ENCODE data around the gene THOP1.

THOP1 gene

DNA sequence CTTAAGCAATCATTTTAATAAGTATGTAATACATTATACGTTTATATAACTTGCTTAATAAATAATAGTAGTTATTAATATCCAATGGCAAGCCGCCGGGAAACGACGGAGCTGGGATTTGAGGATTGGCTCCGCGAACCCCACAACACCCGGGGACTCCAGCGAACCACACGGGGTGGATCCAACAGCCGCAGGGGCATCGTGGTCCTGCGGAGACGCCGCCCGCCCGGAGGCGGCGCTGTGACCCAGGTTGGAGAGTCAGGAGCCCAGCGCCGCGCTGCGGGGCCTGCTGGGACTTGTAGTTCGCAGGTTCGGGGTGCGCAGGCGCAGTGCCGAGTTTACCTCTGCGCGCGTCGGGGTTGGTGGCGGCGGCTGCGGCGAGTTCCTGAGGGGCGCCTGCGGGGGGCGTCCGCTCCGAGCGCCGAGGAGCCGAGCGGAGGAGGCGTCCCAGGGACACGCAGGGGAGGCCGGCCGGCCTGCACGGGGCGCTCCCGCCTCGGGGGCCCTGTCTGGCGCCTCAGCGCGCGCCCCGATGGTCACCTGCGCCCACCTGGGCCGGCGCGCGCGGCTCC is 34.3 kb downstream of the THOP1 start, which contains the start of gene ZNF554:
ZNF554 (plus strand) TSS at position 329 of the 572 bp plus-strand sequence; CDS start at position 533, 204 bp downstream.
- DNase-seq = peak; percentile 92 to 98

DNA sequence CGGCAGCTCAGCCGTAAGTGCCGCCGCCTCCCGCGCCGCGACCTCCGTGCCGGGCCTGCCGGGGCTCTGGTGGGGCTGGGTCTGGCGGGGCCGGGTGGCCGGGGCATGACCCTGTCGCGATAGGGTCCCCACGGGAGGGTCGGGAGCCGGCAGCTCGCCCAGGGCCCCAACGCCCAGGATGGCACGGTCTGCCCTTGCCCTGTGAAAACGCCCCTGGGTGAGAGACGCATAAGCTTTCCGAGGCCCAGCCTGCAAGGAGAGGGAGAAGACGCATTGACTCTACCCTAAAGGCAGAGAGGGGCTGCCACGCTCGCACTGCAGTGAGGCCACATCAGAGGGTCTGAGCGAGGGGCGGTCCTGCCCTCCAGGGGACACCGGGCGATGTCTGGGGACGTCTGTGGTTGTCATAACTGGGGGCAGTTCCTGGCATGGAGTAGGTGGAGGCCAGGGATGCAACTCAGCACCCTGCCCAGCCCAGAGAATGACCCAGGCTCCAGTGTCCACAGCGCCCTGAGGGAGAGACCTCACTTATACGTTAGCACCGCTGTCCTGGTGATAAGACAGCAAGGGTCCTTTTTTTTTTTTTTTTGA is 34.9 kb downstream of the THOP1 start:
- no peak for DNase-seq

DNA sequence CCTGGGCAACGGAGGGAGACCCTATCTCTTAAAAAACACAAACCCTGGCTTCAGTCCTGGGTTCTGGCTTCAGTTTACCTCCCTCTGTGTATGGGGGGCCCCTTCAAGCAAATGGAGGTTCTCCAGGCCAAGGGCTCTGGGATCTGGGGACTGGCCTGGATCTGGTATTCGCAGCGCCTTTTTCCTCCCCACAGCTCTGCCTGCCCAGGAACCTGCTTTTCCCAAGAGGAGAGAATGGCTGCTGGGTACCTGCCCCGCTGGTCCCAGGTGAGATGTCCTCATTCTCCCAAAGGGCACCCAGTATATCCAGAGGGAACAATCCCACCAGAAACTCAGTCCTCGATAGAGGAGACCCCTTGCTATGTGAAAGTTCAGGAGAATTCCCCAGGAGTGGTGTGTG is 37.5 kb downstream of the THOP1 start:
- DNase-seq = no peak

DNA sequence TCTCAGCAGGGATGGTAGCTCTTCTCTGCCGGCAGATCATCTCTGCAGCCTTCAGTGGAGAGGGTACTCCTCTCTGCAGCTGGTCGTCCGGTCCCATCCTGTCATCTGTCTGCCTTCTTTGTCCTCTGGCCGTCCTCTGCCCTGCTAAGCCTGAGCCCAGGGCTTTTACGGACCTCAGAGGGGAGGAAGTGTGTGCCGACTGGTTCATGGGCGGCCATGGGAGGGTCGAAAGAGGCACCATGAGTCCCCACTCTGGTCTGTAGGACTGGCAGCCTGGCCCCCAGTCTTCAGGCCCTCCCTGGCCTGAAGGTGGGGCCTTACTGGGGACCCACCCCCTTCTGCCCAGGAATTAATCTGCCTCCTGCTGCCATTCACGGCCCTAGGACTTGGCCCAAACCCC is 38.3 kb downstream of the THOP1 start:
- no peak for DNase-seq

DNA sequence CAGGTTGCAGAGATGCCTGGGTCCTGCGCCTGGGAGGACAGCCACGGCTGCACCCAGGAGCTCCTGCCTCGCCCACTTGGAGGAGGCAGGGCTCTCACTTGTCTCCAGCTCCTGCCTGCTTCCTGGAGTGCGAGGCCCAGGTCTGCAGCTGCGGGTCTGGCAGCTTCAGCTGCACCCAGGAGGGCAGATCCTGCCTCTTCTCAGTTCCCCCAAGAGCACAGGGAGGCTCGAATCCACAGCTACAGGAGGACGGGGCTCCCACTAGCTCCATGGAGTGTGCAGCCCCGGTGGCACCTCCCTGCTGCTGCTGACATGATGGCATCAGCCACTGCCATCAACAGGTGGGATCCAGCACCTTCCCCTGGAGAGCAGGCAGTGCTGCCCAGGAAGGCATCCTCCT is 38.8 kb downstream of the THOP1 start:
- no peak for DNase-seq

DNA sequence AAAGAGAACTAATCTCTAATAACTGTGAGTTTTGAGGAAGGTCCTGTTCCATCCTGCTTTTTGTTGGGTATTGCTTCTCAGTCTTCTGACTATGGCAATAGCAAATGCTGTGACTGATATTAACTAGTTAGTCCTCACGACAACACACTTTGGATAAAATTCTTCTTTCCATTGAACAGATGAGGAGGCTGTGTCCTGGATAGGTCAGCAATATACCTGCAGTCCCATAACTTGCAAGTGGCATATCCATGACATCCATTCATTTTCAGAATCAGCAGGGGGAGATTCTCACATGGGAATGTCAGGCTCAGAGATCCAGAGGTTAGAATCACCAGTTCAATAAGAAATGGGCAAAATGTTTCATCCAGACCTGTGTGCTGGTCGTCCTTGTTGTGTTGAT is 41.7 kb downstream of the THOP1 start:
- DNase-seq = no peak

DNA sequence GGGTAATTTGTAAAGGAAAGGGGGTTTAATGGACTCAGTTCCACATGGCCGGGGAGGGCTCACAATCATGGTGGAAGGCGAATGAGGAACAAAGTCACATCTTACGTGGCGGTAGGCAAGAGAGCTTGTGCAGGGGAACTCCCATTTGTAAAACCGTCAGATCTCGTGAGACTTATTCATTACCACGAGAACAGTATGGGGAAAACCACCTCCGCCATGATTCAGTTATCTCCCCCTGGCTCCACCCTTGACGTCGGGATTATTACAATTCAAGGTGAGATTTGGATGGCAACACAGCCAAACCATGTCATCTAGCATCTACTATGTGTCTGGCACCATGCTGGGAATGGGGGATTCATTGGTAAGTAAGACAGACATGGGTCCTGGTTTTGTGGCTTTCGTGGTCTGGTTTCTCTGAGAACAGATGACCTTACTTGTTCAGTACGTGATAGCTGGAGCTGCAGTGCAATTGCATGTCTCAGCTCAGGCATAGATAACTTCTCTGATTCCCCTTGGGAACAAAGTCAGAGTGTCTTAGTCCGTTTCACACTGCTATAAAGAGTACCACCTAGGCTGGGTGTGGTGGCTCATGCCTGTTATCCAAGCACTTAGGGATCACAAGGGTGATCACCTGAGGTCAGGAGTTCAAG is 42.7 kb downstream of the THOP1 start:
- no peak for DNase-seq

DNA sequence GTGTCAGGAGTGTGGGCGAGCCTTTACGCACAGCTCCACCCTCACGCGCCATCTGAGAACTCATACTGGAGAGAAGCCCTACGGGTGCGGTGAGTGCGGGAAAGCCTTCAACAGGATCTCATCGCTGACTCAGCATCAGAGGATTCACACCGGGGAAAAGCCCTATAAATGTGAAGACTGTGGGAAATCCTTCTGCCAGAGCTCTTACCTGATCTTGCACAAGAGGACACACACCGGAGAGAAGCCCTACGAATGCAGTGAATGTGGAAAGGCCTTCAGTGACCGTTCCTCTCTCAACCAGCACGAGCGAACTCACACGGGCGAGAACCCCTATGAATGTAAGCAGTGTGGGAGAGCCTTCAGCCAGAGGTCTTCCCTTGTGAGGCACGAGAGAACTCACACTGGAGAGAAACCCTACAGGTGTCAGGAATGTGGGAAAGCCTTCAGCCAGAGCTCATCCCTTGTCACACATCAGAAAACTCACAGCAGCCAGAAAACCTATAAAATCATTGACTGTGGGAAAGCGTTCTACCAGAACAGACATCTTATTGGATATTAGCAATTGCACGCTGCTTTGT is 49.1 kb downstream of the THOP1 start:
- no peak for DNase-seq

DNA sequence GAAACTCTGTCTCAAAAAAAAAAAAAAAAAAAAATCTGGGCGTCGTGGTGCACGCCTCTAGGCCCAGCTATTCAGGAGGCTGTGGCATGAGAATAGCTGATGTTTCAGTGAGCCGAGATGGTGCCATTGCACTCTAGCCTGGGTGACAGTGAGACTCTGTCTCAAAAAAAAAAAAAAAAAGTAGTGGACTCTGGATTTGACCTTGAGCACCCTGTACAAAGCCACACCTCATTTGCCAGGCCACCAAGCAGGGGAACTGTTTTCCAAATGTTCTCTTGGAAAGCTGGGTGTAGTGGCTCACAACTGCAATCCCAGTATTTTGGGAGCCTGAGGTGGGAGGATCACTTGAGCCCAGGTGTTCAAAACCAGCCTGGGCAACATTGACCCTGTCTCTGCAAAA is 52.1 kb downstream of the THOP1 start:
- no peak for DNase-seq

DNA sequence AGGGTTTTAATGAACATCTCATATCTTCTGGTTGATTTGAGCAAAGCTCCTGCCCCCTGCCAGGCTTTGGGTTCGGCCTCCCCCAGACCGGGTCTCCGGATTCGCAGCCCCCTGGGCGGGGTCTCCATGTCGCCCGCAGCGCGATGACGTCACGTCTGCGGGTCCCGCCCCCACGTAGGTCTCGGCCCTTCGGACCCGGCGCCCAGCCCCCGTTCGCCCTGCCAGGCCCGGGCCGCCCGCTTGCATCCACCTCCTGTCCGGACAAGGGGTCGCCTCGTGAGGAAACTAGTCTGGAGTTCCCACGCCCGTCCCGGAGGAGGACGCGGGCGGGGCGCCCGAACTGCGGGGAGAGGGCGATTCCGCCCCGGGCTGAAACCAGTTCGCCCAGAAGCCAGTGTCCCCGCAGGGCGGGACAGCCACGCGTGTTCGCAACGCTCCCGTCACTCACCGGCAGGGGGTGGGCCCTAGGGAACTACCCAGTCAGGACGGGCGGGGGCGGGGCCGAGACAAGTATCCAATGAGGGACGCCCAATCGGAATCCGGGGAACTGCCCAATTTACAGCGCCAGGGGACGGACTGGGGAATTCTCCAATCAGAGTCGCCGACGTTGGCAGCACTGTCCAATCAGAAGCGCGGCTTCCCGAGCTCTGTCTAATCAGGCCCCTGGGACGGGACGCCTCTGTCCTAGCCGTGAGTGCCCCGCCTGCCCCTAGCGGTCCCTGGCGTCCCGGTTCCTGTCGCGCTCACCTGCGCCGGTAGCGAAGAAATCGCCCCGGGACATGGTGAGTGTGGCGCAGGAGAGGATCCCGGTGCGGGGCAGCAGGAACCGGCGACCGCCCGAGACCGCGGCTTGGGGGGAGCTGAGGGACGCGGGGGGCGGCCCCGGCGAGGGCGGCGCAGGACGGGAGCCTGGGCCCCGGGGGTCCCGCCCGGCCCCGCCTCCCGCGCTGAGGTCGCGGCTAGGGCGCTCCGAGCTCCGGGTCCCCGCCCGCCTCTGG is 55.8 kb downstream of the THOP1 start, which contains the start of gene ZNF555:
ZNF555 (plus strand) TSS at position 682 of the 998 bp plus-strand sequence; CDS start at position 780, 98 bp downstream.
- peak; percentile 98 to 99 for DNase-seq

DNA sequence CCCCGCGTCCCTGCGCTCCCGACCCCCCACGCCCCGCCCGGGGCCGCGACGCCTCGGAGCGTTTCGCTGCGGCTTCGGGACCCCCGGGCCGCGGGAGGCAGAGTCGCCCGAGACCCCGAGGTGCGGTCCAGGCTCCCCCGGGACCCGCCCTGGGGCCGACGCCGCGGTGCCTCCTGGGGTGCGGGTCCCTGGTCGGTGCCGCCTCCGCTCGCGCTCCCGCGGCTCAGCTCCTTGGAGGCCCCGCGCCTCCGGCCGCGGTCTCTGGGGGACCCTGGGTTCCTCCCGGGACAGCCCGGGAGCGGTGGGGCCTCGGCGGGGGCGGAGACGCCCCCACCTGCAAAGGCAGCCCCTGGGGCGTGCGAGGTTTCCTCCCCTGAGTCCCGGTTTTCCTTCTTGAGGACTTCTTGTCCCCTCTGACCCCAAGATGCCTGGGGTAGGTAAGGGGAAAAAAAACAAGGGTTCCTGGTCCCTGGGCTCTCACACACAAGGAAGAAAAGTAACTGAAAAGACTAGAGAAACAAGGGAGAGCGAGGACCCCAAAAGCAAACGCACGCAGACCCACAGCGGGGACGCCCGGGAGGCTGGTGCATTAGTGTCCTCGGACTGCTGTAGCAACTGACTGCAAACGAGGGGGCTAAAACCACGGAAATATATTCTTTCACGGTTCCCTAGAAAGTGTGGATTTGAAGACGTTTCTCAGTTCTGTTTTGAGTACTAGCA is 56.7 kb downstream of the THOP1 start:
- no peak for DNase-seq

DNA sequence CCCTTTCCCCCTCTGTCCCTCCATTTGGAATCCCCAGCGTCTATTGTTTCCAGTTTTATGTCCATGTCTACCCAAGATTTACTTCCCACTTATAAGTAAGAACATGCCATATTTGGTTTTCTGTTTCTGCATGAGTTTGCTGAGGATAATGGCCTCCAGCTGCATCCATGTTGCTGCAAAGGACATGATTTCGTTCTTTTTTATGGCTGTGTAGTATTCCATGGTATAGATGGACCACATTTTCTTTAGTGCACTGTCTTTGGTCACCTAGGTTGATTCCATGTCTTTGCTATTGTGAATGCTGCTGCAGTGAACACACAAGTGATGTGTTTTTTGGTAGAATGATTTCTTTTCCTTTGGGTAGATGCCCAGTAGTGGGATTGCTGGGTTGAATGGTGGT is 59.8 kb downstream of the THOP1 start:
- DNase-seq = no peak

DNA sequence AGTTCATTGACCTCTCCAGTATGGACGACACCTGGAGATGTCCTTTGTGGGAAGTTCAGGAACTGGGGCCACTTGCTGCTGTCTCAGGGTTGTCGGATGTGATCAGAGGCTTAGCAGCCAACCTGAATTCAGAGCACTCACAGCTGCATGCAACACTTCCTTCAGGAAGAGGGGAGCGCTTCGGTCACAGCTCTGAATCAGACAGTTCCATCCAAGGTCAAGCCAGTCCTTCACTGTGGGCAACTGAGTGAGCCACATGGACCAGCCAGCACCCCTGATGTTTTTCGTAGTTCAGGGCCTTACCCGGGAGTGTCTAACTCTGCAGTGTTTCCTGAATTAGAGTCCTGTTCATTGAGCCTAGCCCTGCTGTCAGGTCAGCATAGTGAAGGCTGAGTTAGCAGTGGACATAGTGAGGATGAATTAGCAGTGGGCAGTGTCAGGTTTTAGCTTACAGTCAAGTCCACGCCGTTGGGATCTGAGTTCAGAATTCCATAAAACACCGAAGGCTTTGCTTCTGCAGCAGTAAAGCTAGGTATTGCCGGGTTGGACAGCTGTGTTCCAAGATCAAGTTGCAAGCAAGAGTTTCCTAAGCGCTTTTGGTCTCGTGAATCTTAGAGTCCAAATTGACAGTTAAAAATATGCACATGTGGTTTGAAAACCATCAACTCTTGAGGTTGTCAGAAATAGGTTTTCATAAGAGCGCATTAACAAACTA is 61.0 kb downstream of the THOP1 start:
- DNase-seq = no peak

DNA sequence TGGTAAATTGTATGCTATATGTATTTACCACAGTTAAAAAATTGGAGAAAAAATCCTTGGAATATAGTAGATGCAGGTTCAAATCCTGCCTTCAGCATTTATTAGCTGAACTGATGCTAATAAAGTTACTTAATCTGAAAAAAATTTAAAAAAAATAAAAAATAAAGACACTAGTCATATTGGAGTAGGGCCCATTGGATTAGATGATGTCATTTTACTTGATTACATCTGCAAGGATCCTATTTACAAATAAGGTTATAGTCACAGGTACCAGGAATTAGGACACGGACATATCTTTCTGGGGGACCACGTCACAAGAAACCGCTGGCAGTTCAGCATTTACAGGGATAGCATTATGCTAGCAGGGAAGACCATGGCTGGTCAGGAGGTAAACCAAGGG is 62.2 kb downstream of the THOP1 start:
- no peak for DNase-seq

DNA sequence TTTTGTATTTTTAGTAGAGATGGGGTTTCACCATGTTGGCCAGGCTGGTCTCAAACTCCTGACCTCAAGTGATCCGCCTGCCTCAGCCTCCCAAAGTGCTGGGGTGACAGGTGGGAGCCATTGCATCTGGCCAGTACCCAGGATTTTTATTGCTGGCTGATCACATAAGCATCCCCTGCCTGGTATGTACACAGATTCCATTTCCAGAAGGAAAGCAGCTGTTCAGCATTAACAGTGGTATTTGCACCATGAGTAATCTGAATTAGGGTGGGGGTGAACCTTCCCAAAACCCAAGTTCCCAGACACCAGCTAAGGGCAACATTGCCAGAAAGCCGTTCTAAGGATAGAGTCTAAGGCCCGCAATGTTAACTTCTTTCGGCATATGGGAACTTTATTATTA is 63.3 kb downstream of the THOP1 start:
- no peak for DNase-seq

DNA sequence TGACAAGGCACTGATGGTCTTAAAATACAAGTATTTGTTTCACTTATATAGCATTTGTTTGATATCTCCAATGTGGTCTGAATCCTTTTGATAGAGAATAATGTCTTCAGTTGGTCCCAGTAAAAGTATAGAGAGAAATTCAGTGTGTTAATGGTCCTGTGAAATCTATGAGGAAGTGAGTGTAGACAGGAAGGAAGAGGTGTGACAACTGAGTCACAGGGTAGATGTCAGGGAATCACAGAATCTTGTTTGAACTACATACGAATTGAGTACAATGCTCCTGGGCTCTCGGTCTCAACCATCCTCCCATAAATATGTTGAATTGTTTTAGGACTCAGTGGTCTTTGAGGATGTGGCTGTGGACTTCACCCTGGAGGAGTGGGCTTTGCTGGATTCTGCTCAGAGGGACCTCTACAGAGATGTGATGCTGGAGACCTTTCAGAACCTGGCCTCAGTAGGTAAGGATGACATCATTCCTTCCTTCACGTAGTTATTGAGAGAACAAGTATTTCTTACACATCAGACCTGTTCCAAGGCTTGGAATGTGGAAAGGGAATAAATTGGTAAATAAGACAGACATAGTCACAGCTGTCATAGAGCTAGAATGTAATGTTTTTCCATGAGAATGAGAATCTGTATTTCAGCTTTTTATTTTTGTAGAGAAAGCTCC is 65.1 kb downstream of the THOP1 start:
- DNase-seq = no peak

DNA sequence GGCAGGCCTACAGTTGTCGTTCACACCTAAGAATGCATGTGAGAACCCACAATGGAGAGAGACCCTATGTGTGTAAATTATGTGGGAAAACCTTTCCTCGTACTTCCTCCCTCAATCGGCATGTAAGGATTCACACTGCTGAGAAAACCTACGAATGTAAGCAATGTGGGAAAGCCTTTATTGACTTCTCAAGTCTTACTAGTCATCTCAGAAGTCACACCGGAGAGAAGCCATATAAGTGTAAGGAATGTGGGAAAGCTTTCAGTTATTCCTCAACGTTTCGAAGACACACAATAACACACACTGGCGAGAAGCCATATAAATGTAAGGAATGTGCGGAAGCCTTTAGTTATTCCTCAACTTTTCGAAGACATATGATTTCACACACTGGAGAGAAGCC is 67.3 kb downstream of the THOP1 start:
- no peak for DNase-seq

DNA sequence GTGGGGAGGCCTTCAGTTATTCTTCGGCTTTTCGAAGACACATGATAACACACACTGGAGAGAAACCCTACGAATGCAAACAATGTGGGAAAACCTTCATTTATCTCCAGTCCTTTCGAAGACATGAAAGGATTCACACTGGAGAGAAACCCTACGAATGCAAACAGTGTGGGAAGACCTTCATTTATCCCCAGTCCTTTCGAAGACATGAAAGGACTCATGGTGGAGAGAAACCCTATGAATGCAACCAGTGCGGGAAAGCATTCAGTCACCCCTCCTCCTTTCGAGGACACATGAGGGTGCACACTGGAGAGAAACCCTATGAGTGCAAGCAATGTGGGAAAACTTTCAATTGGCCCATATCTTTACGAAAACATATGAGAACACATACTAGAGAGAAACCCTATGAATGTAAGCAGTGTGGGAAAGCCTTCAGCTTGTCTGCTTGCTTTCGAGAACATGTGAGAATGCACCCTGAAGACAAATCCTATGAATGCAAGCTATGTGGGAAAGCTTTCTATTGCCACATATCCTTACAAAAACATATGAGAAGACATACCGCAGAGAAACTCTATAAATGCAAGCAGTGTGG is 67.8 kb downstream of the THOP1 start:
- no peak for DNase-seq

DNA sequence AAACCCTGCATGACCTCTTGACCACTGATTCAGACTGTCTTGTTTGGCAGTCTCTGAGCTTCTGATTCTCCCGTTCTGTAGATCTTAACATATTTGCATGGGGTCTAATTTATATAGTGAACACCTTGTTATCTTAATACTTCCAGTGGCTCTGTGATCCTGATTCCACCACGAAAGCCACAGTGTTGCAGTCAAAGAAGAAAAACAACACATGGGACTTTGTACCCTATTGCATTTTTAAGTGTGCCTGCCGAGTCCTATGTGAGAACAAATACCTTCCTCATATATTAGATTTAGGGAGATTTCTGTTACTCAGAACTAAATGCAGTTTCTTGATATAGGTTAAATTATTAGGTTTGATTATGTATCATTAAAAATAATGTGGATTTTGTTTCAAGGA is 69.5 kb downstream of the THOP1 start:
- no peak for DNase-seq

DNA sequence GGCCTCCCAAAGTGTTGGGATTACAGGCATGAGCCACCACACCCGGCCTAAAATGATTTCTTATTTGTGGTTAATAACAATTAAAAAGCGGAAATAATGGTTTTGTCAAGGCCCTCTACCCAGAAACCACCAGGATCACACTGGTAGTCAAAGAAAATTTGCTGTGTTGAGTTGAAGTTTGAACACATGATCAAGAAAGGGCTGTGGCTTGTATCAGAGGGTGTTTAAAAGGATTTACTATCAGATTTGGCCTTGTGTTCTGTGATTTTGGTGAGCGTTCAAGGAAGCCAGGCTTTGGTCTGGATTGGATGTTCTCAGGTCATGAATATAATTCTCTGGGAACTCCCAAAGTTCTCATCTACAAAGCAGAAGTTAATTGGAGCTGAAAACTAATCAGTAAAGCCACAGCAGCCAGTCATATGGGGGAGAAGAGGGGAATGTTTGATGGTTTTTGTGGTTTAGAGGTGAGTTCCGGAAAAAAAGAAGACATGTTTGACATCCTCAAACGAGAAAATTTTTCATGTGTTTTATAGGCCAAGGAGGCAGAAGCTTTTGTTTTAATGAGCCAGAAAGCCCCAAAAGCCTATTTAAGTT is 71.3 kb downstream of the THOP1 start:
- no peak for DNase-seq

Measured in NCI-H187 (cell line).